HG02610 (cell line): ENCODE results near the gene NCS1.
A peak's percentile ranks its signal among the peaks of the same experiment; 100 is the strongest.

Experiments
- ATAC-seq: cut with Tn5 transposase; IDR thresholded peaks from one replicate; pipeline ENCODE4 v1.9.1; 2021; ENCODE audit warnings: mild to moderate bottlenecking, moderate library complexity; ENCODE audit not compliant: unreplicated experiment

Gene NCS1

DNA sequence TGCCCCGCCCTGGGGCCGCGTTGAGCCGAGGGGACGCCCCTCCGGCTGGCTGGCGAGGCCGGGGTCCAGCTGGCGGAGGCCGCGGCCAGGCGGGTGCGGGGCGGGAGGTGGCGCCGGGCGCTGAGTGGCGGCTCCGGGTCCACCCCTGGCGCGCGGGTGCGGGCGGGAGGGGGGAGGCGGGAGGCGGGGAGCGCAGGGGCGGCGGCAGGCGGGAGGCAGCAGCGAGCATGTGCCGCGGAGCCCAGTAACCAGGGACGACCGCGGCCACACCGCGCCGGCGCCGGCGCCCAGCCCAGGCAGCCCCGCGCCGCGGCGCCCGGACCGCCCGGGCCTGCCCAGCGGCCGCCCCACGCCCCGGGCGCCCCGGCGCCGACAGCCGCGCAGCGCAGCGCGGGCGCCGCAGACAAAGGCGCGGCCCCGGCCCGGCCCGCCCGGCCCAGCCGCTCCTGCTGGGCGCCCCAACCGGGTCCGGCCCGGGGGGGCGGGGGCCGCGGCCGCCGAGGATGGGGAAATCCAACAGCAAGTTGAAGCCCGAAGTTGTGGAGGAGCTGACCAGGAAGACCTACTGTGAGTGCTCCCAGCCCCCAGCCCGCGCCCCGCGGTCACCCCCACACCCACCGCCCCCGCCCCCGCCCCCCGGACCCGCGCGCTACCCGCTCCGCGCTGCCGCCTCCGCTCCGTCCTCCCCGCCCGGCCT lies at the start of gene NCS1:
TSS of gene NCS1 (plus strand) at position 244 of the 697 bp plus-strand sequence. CDS start at position 504, 260 bp downstream.
- ATAC-seq: no peak

DNA sequence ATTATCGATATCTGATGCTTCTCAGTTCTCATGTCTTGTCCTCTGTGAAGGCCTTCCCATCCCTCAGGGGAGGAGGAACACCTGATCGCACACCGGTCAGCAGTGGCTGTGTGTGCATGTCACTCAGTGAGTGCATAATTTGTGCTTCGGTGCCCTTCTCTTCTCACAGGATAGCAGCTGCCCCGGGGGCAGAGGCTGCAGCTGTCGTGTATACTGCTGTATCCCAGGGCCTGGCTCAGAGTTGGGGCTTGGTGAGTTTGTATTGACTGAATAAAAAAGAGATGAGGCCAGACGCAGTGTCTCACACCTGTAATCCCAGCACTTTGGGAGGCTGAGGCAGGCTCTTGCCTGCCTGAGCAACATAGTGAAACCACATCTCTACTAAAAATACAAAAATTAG lies 49.7 kb upstream of the NCS1 start:
- no peak for ATAC-seq

DNA sequence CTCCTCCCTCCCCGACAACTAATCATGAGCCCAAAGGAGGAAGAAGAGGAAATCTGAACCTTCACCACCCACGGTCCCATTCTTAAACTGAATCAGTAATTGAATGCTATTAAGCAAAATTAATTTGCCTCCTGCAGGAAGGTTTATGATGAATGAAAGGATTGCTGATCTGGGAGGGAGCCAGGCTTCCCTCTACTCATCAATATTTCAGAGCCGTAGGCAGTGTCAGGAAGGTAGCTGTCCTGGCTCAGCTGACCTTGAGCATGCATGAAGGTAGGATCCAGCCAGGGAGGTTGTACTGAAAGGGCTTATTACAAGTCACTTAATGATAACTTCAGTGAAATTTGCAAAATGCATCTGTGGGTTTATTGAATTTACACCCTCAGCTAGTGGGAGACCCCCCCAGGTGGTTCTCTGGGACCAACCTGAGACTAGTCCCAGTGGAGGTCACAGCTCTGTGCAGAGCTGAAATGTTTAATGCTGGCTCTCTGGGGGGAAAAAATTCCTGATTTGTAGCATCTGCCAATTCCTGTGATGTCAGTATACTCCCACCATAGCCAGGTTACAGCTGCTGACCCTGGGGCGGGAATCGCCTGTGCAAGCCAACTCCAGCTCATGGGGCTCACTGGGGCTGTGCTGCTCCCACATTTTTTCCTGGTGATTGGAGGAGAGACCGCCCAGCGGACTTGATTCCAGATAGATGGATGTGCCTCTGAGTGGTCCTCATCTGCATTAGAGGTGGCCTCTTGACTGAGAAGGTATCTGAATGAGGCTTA lies 47.9 kb upstream of the NCS1 start:
- ATAC-seq: no peak

DNA sequence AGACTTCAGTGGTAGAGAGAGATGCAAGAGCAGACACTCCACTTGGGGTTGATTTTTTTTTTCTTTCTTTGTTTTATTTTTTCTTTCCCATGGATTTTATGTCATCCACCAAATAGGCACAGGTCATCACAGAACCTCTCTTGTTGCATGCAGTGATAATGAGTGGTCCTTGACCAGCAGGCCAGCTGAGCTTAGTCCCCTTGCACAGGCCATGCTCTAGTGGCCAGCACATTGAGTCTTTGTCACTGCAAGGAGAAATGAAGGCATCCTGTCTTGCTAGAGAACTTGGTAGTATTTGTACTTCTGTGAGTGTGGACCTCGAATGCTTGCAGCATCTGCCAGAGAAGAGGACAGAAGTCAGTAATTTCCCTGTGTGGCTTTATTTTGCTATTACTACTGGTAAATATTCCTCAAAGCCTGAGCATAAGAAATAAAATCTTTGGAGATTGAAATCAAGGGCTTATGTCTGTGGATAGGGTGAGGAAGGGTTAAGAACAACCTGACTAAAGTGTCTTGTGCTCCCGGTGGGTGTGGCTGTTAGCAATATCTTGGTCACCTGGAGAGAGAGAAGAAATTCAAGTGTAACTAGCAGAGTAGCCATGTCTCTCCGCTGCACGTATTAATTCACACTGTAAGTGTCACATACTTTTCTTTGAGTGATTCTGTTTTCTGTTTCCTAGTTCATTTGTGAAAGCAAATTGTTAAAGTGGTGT lies 45.3 kb upstream of the NCS1 start:
- ATAC-seq: no peak

DNA sequence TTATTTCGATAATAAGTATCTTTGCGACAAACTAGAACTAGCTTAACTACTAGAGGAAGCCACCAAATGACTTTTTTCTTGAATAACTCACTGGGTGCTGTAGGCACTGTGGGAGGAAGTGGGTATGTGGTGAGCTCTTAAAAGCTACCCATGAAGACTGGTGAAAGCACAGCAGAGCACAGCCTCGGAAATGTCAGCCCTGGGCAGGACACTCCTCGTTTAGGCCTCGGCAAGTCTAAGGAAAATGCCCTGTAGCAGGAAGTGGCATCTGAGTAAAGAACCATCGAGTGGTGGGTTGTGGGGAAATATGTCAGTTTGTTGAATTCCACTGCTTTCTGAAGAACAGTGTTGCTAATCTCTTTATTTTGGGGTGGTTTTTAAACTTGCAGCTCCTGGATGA lies 44.0 kb upstream of the NCS1 start:
- ATAC-seq: peak; percentile 43

- ATAC-seq: peak; percentile 74
These were observed 43.3 kb upstream of the NCS1 start for GRCh38 chr9:130128733-130129431.

DNA sequence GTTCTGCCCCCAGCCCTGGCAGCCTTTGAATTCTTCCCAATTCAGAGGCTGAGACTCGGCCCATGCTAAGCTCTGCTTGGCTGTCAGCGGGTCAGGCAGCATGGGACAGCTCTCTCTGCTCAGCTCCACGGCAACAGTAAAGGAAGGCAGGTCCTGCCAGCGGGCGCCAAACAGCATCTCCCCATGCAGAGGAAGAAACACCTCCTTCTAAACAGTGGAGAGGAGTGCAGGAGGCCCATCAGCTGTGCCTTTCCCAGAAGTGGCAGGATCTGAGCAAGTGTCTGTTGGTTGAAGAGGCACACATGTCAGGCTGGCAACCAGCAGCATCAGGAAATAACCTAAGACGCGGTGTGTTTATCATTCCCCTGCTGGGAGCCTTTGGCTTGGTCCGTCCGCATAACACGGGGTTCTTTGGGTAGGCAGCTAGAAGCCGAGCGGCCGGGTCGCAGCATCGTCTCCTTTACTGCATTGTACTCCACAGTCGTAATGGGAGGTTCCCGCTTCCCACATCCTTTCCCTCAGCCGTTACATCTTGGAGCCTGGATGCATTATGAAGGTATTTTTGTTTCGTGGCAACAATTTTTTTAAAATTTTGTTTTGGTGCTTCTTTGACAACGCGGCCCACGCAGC lies 42.7 kb upstream of the NCS1 start:
- ATAC-seq: no peak

- ATAC-seq: no peak
These were observed 39.5 kb upstream of the NCS1 start for GRCh38 chr9:130132746-130133145.

DNA sequence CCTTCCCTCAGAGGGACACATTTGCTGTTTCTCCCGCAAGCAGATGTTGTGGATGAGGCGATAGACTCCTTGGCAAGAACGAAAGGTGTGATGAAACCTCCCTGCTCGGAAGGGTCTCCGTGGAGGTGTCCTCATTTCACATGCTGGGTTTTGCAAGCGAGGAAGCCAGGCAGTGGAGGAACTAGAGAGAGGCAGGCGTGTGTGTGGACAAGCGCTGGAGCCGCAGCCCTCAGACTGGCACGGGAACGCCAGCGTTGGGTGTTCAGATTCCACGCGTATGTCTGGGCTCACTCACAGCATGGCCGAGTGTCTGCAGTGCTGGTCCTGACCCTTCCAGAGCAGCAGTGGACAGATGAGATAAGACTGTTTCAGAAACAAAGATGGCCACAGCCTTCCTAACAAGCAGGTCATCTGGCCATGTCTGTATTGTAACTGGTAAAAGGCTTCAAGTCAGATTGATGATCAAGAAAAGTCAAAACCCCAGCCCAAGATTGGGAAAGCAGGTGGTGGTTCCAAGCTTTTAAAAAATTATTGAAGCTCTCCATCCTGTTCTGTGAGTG lies 35.0 kb upstream of the NCS1 start:
- ATAC-seq: no peak

DNA sequence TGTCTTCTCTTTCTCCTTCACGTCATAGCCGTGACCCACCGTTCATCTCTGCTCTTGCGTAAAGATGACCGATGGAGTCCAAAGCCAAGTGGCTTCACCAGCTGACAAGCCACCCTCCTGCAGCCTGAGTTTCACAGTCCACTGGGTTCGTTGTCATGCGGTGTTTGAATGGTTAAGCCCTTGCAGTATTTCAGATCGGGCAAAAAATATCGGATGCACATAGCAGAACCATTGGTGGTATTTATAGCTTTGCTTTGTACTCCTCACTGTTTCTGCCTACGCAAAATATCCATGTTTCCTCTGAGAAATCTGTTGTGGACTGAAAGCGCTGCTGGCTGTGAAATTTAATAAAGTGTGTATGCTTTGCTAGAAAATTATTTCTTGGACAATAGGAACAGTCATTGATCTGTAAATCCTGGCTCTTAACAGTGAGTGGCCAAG lies 34.5 kb upstream of the NCS1 start:
- ATAC-seq: no peak

GRCh38 chr9:130138171-130138653 lies 34.0 kb upstream of the NCS1 start:
- ATAC-seq: no peak

GRCh38 chr9:130138791-130139190 lies 33.4 kb upstream of the NCS1 start:
- no peak for ATAC-seq

DNA sequence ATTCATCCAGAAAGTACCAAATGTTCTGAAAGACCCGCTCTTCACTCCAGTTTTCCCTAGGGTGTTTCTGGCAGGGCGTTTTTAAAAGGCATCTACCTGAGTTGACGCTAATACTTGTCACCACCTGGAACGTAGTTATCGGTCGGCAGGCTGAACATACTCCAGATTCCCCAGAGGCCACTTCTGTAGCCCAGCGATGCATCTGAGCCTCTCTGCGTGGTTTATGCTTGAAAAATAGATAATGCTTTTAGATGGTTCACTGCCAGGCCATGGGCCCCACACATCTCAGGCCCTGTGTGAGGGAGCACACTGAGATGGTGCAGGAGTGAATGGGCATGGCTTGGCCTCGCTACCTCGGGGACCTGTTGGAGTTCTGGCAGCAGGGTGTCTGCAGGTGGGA lies 33.0 kb upstream of the NCS1 start:
- ATAC-seq: no peak

DNA sequence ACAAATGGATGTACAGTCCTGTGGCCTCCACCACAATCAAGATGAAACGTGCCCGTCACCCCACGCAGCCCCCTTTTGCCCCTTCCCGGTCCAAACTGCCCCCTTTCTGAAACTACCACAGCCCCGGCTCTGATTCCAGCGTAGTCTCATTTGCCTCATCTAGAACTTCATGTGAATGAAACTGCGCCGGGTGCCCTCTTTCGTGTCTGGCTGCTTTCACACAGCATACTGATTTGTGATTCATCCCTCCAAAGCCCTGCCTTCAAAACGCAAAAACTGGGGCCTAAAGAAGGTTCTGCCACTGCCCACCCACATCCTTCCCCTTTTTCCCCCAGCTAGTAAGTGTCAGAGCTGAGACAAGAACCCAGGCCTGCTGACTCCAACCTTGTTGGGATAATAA lies 31.5 kb upstream of the NCS1 start:
- no peak for ATAC-seq

DNA sequence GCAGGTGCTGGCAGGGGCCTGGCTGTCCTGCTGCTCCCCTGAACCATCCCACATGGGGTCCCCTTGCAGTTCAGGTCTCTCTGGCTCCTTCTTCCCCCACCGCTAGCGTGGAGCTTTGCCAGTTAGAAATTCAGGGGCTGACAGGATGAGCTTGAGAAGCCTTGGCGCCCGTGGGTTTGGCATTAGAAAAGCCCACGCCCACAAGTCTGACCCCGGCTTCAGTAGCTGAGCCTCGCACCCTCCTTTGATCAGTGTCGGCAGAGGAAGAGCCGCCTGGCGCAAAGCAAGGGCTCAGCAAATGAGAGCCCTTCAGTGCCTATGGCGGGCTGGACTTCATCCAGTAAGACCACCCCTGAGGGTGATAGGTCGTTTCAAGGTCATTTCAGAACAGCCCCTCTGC lies 30.1 kb upstream of the NCS1 start:
- no peak for ATAC-seq

GRCh38 chr9:130142641-130143040 lies 29.6 kb upstream of the NCS1 start:
- ATAC-seq: no peak

GRCh38 chr9:130143279-130143893 lies 28.8 kb upstream of the NCS1 start:
- ATAC-seq: no peak

DNA sequence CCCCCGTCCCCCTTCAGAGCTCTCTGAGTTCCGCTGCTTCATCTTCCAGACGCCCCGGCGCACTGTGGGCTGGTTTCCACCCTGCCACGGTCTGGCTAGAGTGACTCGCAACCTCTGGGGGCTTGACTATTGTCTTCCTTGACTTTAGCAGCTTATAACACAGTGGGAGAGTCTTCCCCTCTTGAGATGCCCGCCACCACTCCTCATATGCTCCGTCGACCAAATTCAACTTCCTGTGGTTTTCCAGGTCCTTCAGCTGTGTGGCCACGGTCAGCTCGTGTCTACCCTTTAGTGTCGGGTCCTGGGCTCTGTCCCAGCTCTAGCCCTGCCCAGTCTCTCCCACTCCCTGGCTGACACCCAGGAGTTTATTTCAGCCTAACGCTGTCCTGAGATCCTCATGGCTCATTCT lies 28.2 kb upstream of the NCS1 start:
- ATAC-seq: no peak

DNA sequence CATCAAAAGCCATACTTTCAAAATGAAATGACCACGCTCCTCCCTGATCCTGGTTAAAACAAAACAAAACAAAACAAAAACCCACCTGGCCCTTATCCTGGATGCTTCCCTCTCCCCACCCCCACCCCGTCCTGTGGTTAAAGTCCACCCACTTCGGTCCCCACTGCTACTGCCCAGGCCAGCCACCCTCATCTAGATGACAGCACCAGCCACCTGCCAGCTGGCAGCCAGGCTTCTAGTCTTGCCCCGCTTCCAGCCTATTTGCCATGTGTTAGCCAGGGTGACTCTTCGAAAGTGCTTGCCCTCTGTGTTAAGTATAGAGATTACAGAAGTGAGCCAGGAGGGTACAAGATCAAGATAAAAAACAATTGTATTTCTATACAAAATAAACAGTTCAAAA lies 27.5 kb upstream of the NCS1 start:
- no peak for ATAC-seq

- no peak for ATAC-seq
These were observed 26.5 kb upstream of the NCS1 start for GRCh38 chr9:130145658-130146057.
